Midbrain (tissue), 1 donor: ENCODE measurements around the gene KCNJ14.
"Not testable (repeated sequence)": the region's sequence is repeated elsewhere in the genome, so short reads cannot be mapped to it uniquely, and the experiment has no call there.

Source experiments
- DNase-seq: peaks from one replicate; lab custom pipeline; 2025; lab: John Stamatoyannopoulos, UW

Gene KCNJ14

GRCh38 chr19:48471836-48472235 lies 16.5 kb downstream of the KCNJ14 start:
- DNase-seq: no peak

- no peak for DNase-seq
These were observed 18.0 kb downstream of the KCNJ14 start for GRCh38 chr19:48473161-48473966.

- DNase-seq: no peak
These were observed 18.8 kb downstream of the KCNJ14 start for GRCh38 chr19:48474084-48474592.

GRCh38 chr19:48475369-48476068 lies 20.1 kb downstream of the KCNJ14 start:
- no peak for DNase-seq

- no peak for DNase-seq
These were observed 20.8 kb downstream of the KCNJ14 start for GRCh38 chr19:48476176-48476575.

GRCh38 chr19:48477067-48477685 lies 21.8 kb downstream of the KCNJ14 start:
- no peak for DNase-seq

- no peak for DNase-seq
These were observed 22.4 kb downstream of the KCNJ14 start for GRCh38 chr19:48477698-48478338.

- no peak for DNase-seq
These were observed 23.2 kb downstream of the KCNJ14 start for GRCh38 chr19:48478339-48479256.

- no peak for DNase-seq
These were observed 24.3 kb downstream of the KCNJ14 start for GRCh38 chr19:48479686-48480085.

GRCh38 chr19:48480183-48480557 lies 24.8 kb downstream of the KCNJ14 start:
- DNase-seq: peak; percentile 71

- DNase-seq: peak; percentile 71
These were observed 25.5 kb downstream of the KCNJ14 start for GRCh38 chr19:48480558-48481500.

GRCh38 chr19:48481846-48482639 lies 26.7 kb downstream of the KCNJ14 start:
- no peak for DNase-seq

- DNase-seq: no peak
These were observed 27.9 kb downstream of the KCNJ14 start for GRCh38 chr19:48483301-48483700.

- no peak for DNase-seq
These were observed 29.0 kb downstream of the KCNJ14 start for GRCh38 chr19:48484247-48484893.

GRCh38 chr19:48484931-48485612 lies 29.7 kb downstream of the KCNJ14 start:
- no peak for DNase-seq

GRCh38 chr19:48486706-48487105 lies 31.3 kb downstream of the KCNJ14 start:
- not testable (repeated sequence) for DNase-seq

GRCh38 chr19:48487544-48487943 lies 32.2 kb downstream of the KCNJ14 start:
- no peak for DNase-seq

GRCh38 chr19:48487948-48488347 lies 32.6 kb downstream of the KCNJ14 start:
- DNase-seq: no peak
